GM12878 (cell line): Measurements from ENCODE around the gene CABLES1. TPM values are rescaled to one million over a fixed set of nuclear protein-coding genes. Genes with fewer than 3 reads are reported as not detected.
A peak's percentile ranks its signal among the peaks of the same experiment; 100 is the strongest.

Experiments
- ATAC-seq: fragments of 200-7000 bp; cut with Tn5 transposase; 3 replicates; pipeline ENCODE4 v1.9.1; 2020; ENCODE audit warnings: mild to moderate bottlenecking, moderate library complexity
- BruUV-seq: library from RNA; stranded (reverse); fragments of 400-500 nt; replicated peaks from 2 replicates; lab custom pipeline; 2021; lab: Mats Ljungman, UMichigan
- CTCF ChIA-PET: fragments of 300-600 bp; sonication (Branson Sonifier 250); formaldehyde crosslinking; extraction: SDS; loops from one replicate; lab custom pipeline; 2021; ENCODE audit warnings: inconsistent platforms; lab: Yijun Ruan, JAX
- POLR2A ChIA-PET: fragments of 350-600 bp; formaldehyde crosslinking; extraction: SDS; loops from one replicate; lab custom pipeline; 2021; ENCODE audit warnings: inconsistent platforms; lab: Charles Lee
- RAD21 ChIA-PET: fragments of 300-600 bp; sonication (Branson Sonifier 250); formaldehyde crosslinking; loops from one replicate; lab custom pipeline; 2023; ENCODE audit warnings: antibody characterized with exemption; ENCODE audit not compliant: unreplicated experiment; lab: Charles Lee
- SMC1A ChIA-PET: fragments of 300-600 bp; sonication (Branson Sonifier 250); formaldehyde crosslinking; loops from one replicate; lab custom pipeline; 2023; ENCODE audit not compliant: unreplicated experiment, uncharacterized antibody; lab: Charles Lee
- DNase-seq: peaks from one replicate; pipeline ENCODE4 v3.0.0-alpha.2; 2011; ENCODE audit warnings: low read depth, low spot score
- FAIRE-seq: peaks from 3 replicates; lab custom pipeline; 2011; peaks lifted over from hg19 to GRCh38; lab: Jason Lieb, UNC
- H2AFZ ChIP-seq: 2 replicates; pipeline ENCODE4 v1.6.0; 2011; ENCODE audit warnings: low read depth, low read length, control low read depth; ENCODE audit not compliant: control insufficient read depth
- H3K27ac ChIP-seq: 2 replicates; pipeline ENCODE4 v1.5.1; 2011; ENCODE audit warnings: control low read depth; ENCODE audit not compliant: control insufficient read depth, insufficient read depth
- H3K27me3 ChIP-seq, 2 experiments: replicated peaks in 1 of 2; 2 replicates each; pipeline versions ENCODE4 v1.6.0 to v1.6.1; 2011; ENCODE audit warnings: low read length in 1 of 2; ENCODE audit not compliant: control insufficient read depth in 2 of 2, insufficient read depth in 2 of 2
- H3K36me3 ChIP-seq, 2 experiments: 2 replicates each; pipeline ENCODE4 v1.5.1; 2011; ENCODE audit warnings: low read length in 1 of 2; ENCODE audit not compliant: control insufficient read depth in 2 of 2, insufficient read depth in 2 of 2
- H3K4me1 ChIP-seq: 2 replicates; pipeline ENCODE4 v1.6.1; 2011; ENCODE audit warnings: mild to moderate bottlenecking, low read length, moderate library complexity, mixed read lengths; ENCODE audit not compliant: control insufficient read depth, insufficient read depth
- H3K4me2 ChIP-seq: 2 replicates; pipeline ENCODE4 v1.6.0; 2011; ENCODE audit warnings: control low read depth; ENCODE audit not compliant: control insufficient read depth, insufficient read depth
- H3K4me3 ChIP-seq: fragments of 200-600 bp; sonication (generic); 2 replicates; pipeline ENCODE4 v1.5.1; 2016
- H3K79me2 ChIP-seq: 2 replicates; pipeline ENCODE4 v1.6.0; 2011; ENCODE audit warnings: low read length; ENCODE audit not compliant: control insufficient read depth, insufficient read depth
- H3K9ac ChIP-seq: 2 replicates; pipeline ENCODE4 v1.8.0; 2011; ENCODE audit warnings: low read length, control low read depth, mixed read lengths; ENCODE audit not compliant: control insufficient read depth, insufficient read depth
- H3K9me3 ChIP-seq: replicated peaks from 3 replicates; pipeline ENCODE4 v1.5.1; 2011; ENCODE audit warnings: mild to moderate bottlenecking, low read length; ENCODE audit not compliant: control insufficient read depth, insufficient read depth
- H4K20me1 ChIP-seq: 2 replicates; pipeline ENCODE4 v1.6.0; 2011; ENCODE audit not compliant: control insufficient read depth, insufficient read depth
- BCL11A ChIP-seq: IDR thresholded peaks from 2 replicates; pipeline ENCODE4 v1.6.1; 2011; ENCODE audit warnings: low read depth, low read length
- BMI1 ChIP-seq: fragments of 450-650 bp; IDR thresholded peaks from 2 replicates; pipeline ENCODE4 v1.6.1; 2016; ENCODE audit warnings: mild to moderate bottlenecking, moderate library complexity, borderline replicate concordance
- GABPA ChIP-seq: IDR thresholded peaks from 2 replicates; pipeline ENCODE4 v1.6.1; 2014; ENCODE audit warnings: antibody characterized with exemption, low read depth, mild to moderate bottlenecking, inconsistent platforms
- IKZF2 ChIP-seq, 2 experiments: fragments of 450-650 bp; IDR thresholded peaks; 2 replicates each; pipeline ENCODE4 v1.6.1; 2017; ENCODE audit warnings: mild to moderate bottlenecking in 2 of 2, moderate library complexity in 2 of 2
- PAX5 ChIP-seq: IDR thresholded peaks from 2 replicates; pipeline ENCODE4 v1.6.1; 2011; ENCODE audit warnings: low read depth, low read length, borderline replicate concordance
- PML ChIP-seq: IDR thresholded peaks from 2 replicates; pipeline ENCODE4 v1.6.1; 2012; ENCODE audit warnings: low read length, inconsistent platforms
- SREBF1 ChIP-seq: IDR thresholded peaks from 2 replicates; pipeline ENCODE4 v1.6.1; 2012; ENCODE audit warnings: mild to moderate bottlenecking, low read length
- SREBF2 ChIP-seq: IDR thresholded peaks from 2 replicates; pipeline ENCODE4 v1.6.1; 2012; ENCODE audit warnings: mild to moderate bottlenecking, low read length
- STAT3 ChIP-seq: IDR thresholded peaks from 2 replicates; pipeline ENCODE4 v1.6.1; 2011; ENCODE audit warnings: low read depth, low read length, improper control_type of control experiment
- TAF1 ChIP-seq: IDR thresholded peaks from 2 replicates; pipeline ENCODE4 v1.6.1; 2011; ENCODE audit warnings: mild to moderate bottlenecking, low read depth, low read length, borderline replicate concordance
- ZNF622 ChIP-seq: fragments of 450-650 bp; IDR thresholded peaks from 2 replicates; pipeline ENCODE4 v1.6.1; 2017; ENCODE audit warnings: mild to moderate bottlenecking, inconsistent platforms
- WGBS: methylation state at CpG from one replicate; pipeline ENCODE4 v1.1.6; 2016; ENCODE audit warnings: low lambda C conversion rate; ENCODE audit not compliant: insufficient replicate concordance, insufficient coverage; ENCODE audit errors: missing lambda C conversion rate; 5-methylcytosine and 5-hydroxymethylcytosine counted together
- in situ Hi-C: fragments of 300-500 bp; cut with MboI; formaldehyde crosslinking; loops from 9 replicates; pipeline ENCODE4 v1.14.3; 2018; ENCODE audit warnings: mixed read lengths
- intact Hi-C: fragments of 100-400 bp; cut with micrococcal nuclease; formaldehyde crosslinking; loops from one replicate; pipeline ENCODE4 v1.14.2; 2022; ENCODE audit not compliant: unreplicated experiment
- polyA plus RNA-seq, 11 experiments: library from polyadenylated mRNA; depleted of rRNA in 4 of 11; unstranded in 6 of 11; stranded (reverse) in 5 of 11; fragments of >200 nt; fragmentation: Nextera tagmentation in 4 of 11; fragmentation: Illumina TruSeq in 1 of 11; extraction: Ambion mirVana in 4 of 11; extraction: Trizol in 1 of 11; gene quantifications; 1 replicate in 1 of 11; 2 replicates in 10 of 11; pipeline versions ENCODE4 v1.2.1 to v1.2.3, GENCODE V29; 2011 to 2016; ENCODE audit warnings: inconsistent platforms in 2 of 11, missing spikeins in 2 of 11, low read depth in 1 of 11
- total RNA-seq, 4 experiments: library from RNA; depleted of rRNA in 3 of 4; stranded (reverse); fragments of >200 nt in 3 of 4; fragmentation: Illumina TruSeq in 1 of 4; extraction: Trizol in 1 of 4; gene quantifications; 2 replicates each; pipeline versions ENCODE4 v1.2.1 to v1.2.3, GENCODE V29; 2013 to 2021
- TF ChIP-seq, protein P1 (sequence below): fragments of 450-650 bp; IDR thresholded peaks from 2 replicates; pipeline ENCODE4 v1.6.1; 2017; ENCODE audit warnings: mild to moderate bottlenecking
- TF ChIP-seq, protein P2 (sequence below): IDR thresholded peaks from 2 replicates; pipeline ENCODE4 v1.6.1; 2011; ENCODE audit warnings: borderline replicate concordance, low read depth, mild to moderate bottlenecking, moderate library complexity, mixed read lengths, low read length; ENCODE audit not compliant: insufficient read depth; ENCODE audit errors: extremely low read length
- TF ChIP-seq, protein P3 (sequence below): IDR thresholded peaks from 2 replicates; pipeline ENCODE4 v1.6.1; 2012; ENCODE audit warnings: low read depth, low read length, improper control_type of control experiment

CABLES1 gene
- total and polyA plus RNA-seq, 10 of the 15 experiments (the other 5 are each of a cell fraction or from before 2014, with no cell fraction given) = 2.9 to 27.2 (median 8.2) TPM

DNA sequence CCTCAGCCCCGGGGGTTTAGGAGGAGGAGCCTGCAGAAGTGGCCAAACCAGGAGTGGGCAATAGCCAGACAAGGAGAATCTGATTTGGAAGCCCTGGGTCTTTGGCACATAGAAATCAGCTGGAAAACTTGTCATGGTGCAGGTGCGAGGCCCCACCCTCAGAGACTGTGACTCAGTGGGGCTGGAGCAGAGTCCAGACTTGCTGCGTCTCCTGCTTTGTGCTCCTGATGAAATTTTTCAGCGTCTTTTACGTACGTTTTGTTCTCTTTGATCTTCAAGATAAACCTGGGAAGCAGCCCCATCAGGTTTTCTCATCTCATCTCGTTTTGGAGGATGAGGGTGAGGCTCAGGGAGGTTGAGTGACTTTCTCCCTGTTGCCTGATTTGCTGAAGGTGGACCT lies 114.1 kb downstream of the CABLES1 start (continued):
- TF ChIP-seq, protein P1, sequence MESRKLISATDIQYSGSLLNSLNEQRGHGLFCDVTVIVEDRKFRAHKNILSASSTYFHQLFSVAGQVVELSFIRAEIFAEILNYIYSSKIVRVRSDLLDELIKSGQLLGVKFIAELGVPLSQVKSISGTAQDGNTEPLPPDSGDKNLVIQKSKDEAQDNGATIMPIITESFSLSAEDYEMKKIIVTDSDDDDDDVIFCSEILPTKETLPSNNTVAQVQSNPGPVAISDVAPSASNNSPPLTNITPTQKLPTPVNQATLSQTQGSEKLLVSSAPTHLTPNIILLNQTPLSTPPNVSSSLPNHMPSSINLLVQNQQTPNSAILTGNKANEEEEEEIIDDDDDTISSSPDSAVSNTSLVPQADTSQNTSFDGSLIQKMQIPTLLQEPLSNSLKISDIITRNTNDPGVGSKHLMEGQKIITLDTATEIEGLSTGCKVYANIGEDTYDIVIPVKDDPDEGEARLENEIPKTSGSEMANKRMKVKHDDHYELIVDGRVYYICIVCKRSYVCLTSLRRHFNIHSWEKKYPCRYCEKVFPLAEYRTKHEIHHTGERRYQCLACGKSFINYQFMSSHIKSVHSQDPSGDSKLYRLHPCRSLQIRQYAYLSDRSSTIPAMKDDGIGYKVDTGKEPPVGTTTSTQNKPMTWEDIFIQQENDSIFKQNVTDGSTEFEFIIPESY = no peak
- TF ChIP-seq ZNF622 = no peak
- no peak for TF ChIP-seq BMI1
- no peak for TF ChIP-seq PAX5
- TF ChIP-seq GABPA = no peak
- TF ChIP-seq IKZF2 (IDR thresholded peaks at IDR 0.05) = no peak
- TF ChIP-seq, protein P2, sequence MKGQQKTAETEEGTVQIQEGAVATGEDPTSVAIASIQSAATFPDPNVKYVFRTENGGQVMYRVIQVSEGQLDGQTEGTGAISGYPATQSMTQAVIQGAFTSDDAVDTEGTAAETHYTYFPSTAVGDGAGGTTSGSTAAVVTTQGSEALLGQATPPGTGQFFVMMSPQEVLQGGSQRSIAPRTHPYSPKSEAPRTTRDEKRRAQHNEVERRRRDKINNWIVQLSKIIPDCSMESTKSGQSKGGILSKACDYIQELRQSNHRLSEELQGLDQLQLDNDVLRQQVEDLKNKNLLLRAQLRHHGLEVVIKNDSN = no peak
- no peak for TF ChIP-seq TAF1
- TF ChIP-seq, all 136 proteins: peak for 0

DNA sequence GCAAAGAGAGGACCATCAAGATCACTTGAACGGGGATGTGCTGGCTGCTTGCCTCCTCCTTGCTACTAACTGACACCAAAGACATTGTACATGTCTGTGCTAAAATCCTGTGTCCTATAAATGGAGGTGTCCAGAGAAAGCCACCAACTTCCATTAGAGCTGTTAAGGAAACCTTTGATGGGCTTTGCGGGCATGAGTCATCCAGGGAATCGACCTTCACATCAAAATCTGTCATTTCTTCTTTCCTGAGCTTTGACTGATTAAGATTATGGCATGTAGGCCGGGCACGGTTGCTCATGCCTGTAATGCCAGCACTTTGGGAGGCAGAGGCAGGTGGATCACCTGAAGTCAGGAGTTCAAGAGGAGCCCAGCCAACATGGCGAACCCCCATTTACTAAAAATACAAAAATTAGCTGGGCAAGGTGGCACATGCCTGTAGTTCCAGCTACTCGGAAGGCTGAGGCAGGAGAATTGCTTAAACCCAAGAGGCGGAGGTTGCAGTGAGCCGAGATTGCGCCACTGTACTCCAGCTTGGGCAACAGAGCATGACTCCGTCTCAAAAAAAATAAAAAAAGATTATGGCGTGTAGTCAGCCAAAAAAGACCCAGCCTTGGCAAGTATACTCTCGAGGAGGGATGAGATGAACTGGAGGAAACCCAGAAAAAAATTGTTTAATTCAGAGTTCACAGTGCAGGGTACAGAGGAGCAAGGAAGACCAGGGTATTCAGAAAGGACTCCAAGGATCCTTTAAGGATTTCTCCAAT lies 115.8 kb downstream of the CABLES1 start:
- no peak for TF ChIP-seq PML
- TF ChIP-seq SREBF1 = no peak
- TF ChIP-seq STAT3 = no peak
- TF ChIP-seq BCL11A = no peak
- no peak for TF ChIP-seq SREBF2
- TF ChIP-seq, protein P3, sequence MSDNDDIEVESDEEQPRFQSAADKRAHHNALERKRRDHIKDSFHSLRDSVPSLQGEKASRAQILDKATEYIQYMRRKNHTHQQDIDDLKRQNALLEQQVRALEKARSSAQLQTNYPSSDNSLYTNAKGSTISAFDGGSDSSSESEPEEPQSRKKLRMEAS = no peak
- WGBS = 83% methylated on average over 13 of the region's 13 CpGs
- Histone ChIP-seq H3K4me2 (no peak overlapping the region), H3K4me1 (no peaks in the 10 kb centered on the region), H3K79me2 (no peaks in the 10 kb centered on the region), H3K27ac (no peak overlapping the region), H3K4me3 (no peak overlapping the region), H3K9ac (no peak overlapping the region), H3K27me3 (no peaks in the 10 kb centered on the region), H2AFZ (no peak overlapping the region), H4K20me1 (no peaks in the 10 kb centered on the region), H3K36me3 (peaks cover 0 to 12% of the 10 kb centered on the region in 2 experiments; a peak in 3 of 4 replicates), H3K9me3 (no peaks in the 10 kb centered on the region)
- intact Hi-C loops = no loop called here
- RAD21 ChIA-PET = interaction anchor here (0.6 kb wide), 1 partner anchor 9 kb away, joined by 3 read pairs; no protein-coding TSS in a partner anchor
- ATAC-seq (no peak), DNase-seq (no peak), FAIRE-seq (peak; percentile 23)
- BruUV-seq = no TSS peak
- SMC1A ChIA-PET = no interaction called here
- in situ Hi-C loops = no loop called here
- CTCF ChIA-PET = interaction anchor here (1.2 kb wide), 1 partner anchor 9 kb away, joined by 3 read pairs; no protein-coding TSS in a partner anchor
- POLR2A ChIA-PET = no interaction called here
